Activated naive CD4-positive, alpha-beta T cell (primary cell): Measurements from ENCODE around the gene TNFRSF4.
"Not testable (repeated sequence)": the region's sequence is repeated elsewhere in the genome, so short reads cannot be mapped to it uniquely, and the experiment has no call there.

Experiments used
- DNase-seq, 4 experiments: peaks; one replicate each; lab custom pipeline; 2025; lab: John Stamatoyannopoulos, UW

The TNFRSF4 gene

DNA sequence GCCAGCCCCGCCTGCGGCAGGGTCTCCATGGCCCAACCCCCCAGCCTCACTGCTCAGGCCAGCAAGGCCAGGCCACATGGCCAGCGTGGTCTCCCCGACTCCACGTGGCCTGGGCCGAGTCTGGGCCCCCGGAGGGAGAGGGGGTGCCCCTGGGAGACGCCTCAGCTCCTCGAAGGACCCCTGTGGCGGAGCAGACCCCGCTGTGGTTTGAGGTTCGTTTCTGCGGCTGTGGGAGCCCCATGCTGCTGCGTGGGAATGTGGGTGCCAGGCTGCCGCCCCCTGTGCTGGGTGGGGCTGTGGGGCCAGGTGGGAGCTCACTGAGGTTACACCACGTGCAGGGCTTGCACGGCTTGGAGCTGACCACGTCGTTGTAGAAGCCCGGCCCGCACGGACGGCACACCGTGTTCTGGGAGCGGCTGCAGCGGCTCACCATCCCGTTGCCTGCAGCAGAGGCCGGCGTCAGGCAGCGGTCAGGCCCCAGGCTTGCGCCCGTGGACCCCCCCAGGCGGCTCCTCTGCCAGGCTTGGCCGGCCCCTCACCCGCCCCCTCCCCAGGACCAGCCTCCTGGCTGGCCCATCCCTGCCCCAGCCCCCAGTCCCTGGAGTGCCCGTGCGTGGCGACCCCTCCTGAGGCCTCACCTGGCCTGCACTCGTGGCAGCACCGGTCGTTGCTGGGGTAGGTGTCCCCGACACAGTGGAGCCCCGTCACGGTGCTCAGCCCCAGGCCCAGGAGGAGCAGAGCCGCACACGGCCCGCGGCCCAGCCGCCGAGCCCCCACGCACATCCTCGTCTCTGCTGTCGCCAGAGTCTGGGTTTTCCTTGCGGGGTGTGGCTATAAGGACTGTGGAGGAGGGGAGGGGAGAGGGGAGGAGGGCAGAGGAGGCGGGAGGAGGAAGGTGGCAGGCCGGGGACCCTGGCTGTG is at the start of gene TNFRSF4:
Gene TNFRSF4 (minus strand): TSS at position 809 of the 921 bp plus-strand sequence. CDS start 26 bp downstream, at position 783.
- no peak for DNase-seq

DNA sequence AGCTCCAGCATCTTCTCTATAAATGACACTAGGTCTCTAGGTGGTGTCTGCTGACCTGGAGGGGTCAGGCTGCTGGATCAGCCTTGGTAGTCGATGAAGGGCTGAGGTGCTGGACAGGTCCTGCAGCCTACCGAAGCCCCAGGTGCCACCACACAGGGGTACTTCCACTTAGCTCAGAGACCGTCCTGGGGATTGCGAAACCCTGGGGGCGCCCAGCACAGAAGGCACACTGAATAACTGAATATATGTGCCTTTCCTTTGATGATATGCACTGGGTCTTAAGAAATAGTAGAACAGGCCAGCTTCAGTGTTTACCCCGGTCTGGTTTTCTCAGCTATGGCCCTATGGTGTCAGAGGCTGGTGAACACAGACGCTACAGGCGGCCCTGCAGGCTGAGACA is 48.8 kb upstream of the TNFRSF4 start:
- no peak for DNase-seq

DNA sequence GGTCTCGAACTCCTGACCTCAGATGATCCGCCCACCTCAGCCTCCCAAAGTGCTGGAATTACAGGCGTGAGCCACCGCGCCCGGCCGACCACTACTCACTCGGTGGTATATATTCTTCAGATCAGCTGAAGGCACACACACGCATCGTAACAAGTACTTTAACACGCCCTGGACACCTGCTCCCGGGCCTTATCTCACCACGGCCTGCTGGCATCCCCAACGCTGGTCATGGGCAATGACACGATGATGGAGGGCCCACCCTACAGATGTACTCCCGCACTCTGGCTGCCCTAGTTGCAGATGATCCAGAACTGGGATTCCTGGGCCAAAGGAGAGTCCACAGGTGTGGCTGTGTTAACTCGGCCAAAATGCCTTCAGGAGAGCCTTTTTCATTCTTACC is 48.1 kb upstream of the TNFRSF4 start:
- DNase-seq: no peak

GRCh38 chr1:1260843-1261560 is 47.0 kb upstream of the TNFRSF4 start:
- no peak for DNase-seq

- DNase-seq: no peak
Observed at GRCh38 chr1:1259951-1260600, 46.1 kb upstream of the TNFRSF4 start.

GRCh38 chr1:1259540-1259939 is 45.6 kb upstream of the TNFRSF4 start:
- DNase-seq: no peak

DNA sequence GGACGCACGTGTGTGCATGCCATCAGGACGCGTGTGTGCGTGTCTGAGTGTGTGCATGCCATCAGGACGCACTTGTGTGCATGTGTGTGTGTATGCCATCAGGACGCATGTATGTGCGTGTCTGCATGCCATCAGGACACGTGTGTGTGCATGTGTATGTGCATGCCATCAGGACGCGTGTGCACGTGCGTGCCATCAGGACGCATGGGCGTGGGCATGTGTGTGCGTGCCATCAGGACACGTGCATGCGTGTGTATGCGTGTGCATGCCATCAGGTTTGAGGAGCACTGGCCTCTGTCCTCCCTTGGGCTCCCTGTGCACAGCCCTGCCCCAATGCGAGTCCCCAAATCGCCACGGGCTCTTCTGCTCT is 45.2 kb upstream of the TNFRSF4 start:
- no peak for DNase-seq

- DNase-seq: no peak
Observed at GRCh38 chr1:1256956-1257871, 43.3 kb upstream of the TNFRSF4 start.

GRCh38 chr1:1255611-1256010 is 41.7 kb upstream of the TNFRSF4 start:
- no peak for DNase-seq

DNA sequence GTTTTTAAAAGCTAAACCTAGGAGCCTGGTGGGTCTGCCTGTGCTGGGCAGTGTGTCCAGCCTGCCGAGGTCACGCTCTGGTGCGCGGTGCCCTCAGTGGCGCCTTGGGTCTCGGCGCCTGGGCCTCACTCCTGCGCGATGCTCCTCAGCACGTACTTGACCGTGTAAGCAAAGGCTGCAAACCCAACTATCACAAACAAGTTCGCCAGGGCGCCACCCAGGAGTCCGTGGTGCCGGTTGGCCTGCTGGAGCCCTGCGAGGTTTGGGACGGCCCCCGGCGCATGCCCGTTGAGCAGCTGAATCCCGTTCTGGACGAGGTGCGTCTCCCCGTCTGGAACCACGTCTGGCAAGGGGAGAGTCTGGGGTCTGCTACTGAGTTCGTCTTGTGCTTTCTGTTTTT is 41.1 kb upstream of the TNFRSF4 start:
- no peak for DNase-seq

- no peak for DNase-seq
Observed at GRCh38 chr1:1254667-1254998, 40.7 kb upstream of the TNFRSF4 start.

GRCh38 chr1:1253972-1254666 is 40.2 kb upstream of the TNFRSF4 start:
- no peak for DNase-seq

DNA sequence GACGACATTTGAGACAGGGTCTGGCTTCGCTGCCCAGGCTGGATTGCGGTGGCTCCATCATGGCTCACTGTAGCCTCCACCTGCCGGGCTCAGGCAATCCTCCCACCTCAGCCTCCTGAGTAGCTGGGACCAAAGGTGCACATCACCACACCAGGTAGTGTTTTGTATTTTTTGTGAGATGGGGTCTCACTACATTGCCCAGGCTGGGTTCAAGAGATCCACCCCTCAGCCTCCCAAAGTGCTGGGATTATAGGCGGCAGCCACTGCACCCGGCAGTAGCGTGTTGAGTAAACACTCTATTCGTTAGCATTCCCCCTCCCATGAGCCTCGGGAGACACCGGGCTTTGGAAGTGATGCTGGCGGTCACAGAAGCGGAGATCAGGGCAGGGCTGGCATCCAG is 39.4 kb upstream of the TNFRSF4 start:
- DNase-seq: no peak

DNA sequence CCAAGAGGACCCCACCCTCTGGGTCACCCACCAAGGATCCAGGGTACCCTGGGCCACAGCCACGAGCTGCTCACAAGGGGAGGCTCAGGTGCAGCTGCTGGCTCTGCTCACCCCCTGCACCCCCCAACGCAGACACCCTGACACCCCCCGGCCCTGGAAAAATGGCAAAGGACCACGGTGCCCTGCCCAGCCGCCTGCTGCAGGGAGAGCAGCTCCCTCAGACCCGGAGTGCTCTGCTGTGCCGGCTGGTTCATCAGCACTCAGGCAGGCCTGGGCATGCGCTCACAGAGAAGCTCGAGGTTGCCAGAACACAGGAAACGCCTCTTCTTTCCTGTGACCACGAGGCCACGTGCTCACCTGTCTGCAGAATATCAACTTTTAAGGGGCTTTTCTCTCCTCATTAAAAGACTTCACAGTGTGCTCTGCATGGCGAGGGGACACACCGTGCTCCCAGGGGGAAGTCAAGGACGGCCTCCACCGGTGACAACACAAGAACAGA is 36.9 kb upstream of the TNFRSF4 start:
- DNase-seq: peak in 3 of 4 experiments; percentile 26 to 66 (median 34)

- not testable (repeated sequence) for DNase-seq
Observed at GRCh38 chr1:1248009-1248913, 34.3 kb upstream of the TNFRSF4 start.

DNA sequence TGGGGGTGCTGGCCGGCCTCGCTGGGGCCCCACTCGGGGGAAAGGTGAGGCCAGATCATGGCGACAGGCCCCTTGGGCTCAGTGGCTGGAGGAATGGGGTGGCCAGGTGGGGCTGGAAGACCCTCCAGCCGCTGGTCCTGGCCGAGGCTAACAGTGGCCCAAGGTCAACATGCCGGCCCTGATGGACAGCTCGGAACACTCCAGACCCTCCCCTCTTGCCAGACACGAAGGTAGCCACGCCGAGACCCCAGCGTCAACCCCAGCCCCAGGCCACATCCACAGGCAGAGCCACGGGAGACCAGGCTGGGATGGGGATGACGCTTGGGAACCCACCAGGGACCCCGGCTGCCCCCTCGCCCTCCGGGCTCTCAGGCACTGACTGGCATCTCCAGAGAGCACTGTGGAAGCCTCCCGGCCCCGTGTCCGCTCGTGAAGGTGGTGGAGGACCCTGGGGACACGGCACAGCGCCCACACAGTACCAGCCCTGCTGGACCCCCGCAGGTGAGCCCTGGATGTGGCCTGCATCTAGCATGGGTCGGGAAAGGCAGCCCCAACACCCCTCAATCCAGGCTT is 33.5 kb upstream of the TNFRSF4 start:
- DNase-seq: no peak

GRCh38 chr1:1246577-1247340 is 32.8 kb upstream of the TNFRSF4 start, which contains the start of gene C1QTNF12:
C1QTNF12 (minus strand) TSS chr1:1246722; CDS start chr1:1246690, 32 bp downstream.
- DNase-seq: no peak

DNA sequence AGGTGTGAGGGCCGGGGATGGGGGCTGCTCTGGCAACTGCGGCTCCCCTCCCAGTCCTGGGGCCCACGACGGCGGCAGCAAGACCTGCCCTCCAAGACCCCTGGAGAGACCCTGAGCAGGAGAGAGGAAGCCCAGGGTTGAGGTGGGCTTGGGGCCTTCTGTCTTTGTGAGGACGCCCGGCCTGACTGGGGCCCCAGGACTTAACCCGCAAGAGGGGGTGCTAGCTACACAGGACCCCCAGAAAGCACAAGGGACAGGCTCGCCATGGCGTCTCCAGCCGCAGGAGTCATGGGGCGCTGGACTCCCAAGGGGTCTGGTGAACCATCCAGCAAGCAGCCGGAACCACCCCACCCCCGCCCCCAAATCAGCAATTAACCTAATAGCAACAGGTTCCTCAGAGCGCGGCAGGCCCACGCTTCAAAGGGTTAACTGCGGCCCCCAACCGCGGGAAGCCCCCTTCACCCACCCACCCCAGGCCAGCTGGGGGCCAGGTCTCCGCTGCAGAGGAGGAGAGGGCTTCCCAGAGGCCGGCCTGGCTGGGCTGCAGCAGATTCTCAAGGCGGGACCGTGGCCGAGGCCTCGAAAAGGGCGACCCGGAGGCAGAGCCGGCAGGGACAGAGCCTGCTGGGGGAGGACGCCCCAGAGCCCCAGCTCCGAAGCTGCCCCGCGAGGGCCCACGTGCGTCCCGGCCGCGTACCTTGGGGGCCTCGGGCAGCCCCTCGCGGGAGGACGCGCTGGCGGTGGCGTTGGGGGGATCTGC is 32.0 kb upstream of the TNFRSF4 start:
- DNase-seq: no peak
